Measurements from ENCODE around the gene RGS10.

DNA sequence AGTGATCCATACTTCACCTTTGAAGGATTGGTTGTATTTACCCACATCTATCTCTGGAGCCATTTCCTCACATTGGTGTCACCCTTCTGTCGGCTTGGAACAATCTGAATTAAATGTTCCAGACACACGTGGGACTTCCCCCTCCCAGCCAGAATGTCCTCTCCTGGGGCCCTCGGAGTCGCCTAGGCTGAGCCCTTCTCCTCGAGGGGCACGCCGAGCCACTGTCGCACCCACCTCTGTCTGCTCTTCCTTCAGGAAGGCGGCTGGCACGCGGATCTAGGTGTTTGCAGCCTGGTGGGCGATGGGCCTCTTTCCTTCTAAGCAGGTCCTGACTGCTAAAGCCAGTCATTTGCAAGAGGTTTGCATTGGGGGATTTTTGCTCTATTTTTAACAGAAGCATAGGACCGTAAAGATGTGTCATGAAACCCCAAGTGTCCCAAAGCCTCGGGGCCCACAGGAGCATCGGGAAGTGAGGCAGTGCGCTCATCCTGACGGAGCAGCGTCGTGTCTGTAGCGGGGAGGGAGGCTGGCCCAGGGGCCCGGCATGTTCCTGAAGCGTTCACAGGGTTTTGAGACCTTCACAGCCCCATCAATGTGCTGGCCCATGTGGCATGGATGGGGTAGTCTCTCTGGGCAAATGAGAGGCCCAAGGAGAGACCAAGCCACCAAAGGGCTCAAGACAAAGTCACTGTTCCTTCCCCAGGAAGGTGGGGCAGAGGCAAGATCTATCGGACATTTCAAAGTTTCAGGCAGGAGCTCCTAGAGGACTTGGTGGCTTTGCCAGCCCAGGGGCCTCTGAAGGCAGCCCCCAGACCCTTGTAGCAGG, 86.7 kb downstream of the RGS10 start:
- TF ChIP-seq SP2 (IDR thresholded peaks at IDR 0.05; ENCODE audit: low read length) (no peak), BRCA1 (IDR thresholded peaks at IDR 0.05; ENCODE audit: low read depth, low read length) (no peak)
- TF ChIP-seq, protein P1, sequence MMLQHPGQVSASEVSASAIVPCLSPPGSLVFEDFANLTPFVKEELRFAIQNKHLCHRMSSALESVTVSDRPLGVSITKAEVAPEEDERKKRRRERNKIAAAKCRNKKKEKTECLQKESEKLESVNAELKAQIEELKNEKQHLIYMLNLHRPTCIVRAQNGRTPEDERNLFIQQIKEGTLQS (IDR thresholded peaks at IDR 0.05; ENCODE audit: insufficient read depth, low read depth, low read length), result no peak
- TF ChIP-seq, protein P2, sequence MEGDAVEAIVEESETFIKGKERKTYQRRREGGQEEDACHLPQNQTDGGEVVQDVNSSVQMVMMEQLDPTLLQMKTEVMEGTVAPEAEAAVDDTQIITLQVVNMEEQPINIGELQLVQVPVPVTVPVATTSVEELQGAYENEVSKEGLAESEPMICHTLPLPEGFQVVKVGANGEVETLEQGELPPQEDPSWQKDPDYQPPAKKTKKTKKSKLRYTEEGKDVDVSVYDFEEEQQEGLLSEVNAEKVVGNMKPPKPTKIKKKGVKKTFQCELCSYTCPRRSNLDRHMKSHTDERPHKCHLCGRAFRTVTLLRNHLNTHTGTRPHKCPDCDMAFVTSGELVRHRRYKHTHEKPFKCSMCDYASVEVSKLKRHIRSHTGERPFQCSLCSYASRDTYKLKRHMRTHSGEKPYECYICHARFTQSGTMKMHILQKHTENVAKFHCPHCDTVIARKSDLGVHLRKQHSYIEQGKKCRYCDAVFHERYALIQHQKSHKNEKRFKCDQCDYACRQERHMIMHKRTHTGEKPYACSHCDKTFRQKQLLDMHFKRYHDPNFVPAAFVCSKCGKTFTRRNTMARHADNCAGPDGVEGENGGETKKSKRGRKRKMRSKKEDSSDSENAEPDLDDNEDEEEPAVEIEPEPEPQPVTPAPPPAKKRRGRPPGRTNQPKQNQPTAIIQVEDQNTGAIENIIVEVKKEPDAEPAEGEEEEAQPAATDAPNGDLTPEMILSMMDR (IDR thresholded peaks at IDR 0.05; ENCODE audit: control extremely low read depth in 1 of 3, insufficient read depth in 1 of 3, low read depth in 1 of 3, low read length in 3 of 3), result no peak

All from H1 (cell line).